Dendritic cell treated with granulocyte-macrophage colony-stimulating factor and Interleukin-4, amounts not matched to agents 40 ng/mL and 50 ng/mL, for 4 days (primary cell): ENCODE data around the gene DGKK.
"Not testable (repeated sequence)": the region's sequence is repeated elsewhere in the genome, so short reads cannot be mapped to it uniquely, and the experiment has no call there.

Experiments used
- H3K27ac Mint-ChIP-seq: one replicate; pipeline ENCODE4 v1.8.0; 2022; ENCODE audit warnings: mild to moderate bottlenecking, mixed read lengths
- H3K27me3 Mint-ChIP-seq: one replicate; pipeline ENCODE4 v1.8.0; 2022; ENCODE audit warnings: mild to moderate bottlenecking, mixed read lengths
- H3K36me3 Mint-ChIP-seq: one replicate; pipeline ENCODE4 v1.8.0; 2022; ENCODE audit warnings: low read depth, mixed read lengths
- H3K4me1 Mint-ChIP-seq: one replicate; pipeline ENCODE4 v1.8.0; 2022; ENCODE audit warnings: low read depth, mixed read lengths
- H3K4me3 Mint-ChIP-seq: one replicate; pipeline ENCODE4 v1.8.0; 2022; ENCODE audit warnings: mild to moderate bottlenecking, moderate library complexity, mixed read lengths
- H3K9me3 Mint-ChIP-seq: one replicate; pipeline ENCODE4 v1.8.0; 2022; ENCODE audit warnings: mixed read lengths
- intact Hi-C: fragments of 100-400 bp; cut with micrococcal nuclease; formaldehyde crosslinking; loops from one replicate; pipeline ENCODE4 v1.15.0; 2022

Gene DGKK

DNA sequence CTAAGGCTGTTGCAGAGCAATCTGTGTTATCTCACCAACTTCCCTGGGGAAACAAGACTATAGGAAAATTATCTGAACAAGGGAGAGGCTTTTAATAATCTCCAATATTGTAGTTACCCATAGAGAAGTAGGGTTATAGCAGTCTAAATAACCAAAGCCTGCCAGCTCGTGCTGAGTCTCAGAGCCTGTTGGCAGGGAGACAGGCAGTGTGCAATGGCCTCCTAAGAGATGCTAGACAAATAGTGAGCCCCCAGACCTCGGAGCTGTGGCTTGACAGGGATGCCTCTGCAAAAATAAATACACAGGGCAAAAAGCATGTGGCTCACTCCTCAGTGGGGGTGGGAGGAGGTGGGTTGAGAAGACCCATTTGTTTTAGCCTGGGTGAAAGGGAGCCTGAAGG is 76.7 kb downstream of the DGKK start:
- Mint-ChIP-seq H3K4me1 (no peaks in the 10 kb centered on the region), H3K27me3 (peaks cover 3% of the 10 kb centered on the region), H3K27ac (no peak overlapping the region), H3K36me3 (no peaks in the 10 kb centered on the region), H3K9me3 (no peaks in the 10 kb centered on the region), H3K4me3 (no peak overlapping the region)
- intact Hi-C loops, result no loop called here

- Mint-ChIP-seq H3K4me1 (no peaks in the 10 kb centered on the region), H3K4me3 (no peak overlapping the region), H3K36me3 (no peaks in the 10 kb centered on the region), H3K27me3 (peaks cover 3% of the 10 kb centered on the region), H3K27ac (no peak overlapping the region), H3K9me3 (no peaks in the 10 kb centered on the region)
- intact Hi-C loops, result no loop called here
Observed at GRCh38 chrX:50386520-50386919, 84.1 kb downstream of the DGKK start.

DNA sequence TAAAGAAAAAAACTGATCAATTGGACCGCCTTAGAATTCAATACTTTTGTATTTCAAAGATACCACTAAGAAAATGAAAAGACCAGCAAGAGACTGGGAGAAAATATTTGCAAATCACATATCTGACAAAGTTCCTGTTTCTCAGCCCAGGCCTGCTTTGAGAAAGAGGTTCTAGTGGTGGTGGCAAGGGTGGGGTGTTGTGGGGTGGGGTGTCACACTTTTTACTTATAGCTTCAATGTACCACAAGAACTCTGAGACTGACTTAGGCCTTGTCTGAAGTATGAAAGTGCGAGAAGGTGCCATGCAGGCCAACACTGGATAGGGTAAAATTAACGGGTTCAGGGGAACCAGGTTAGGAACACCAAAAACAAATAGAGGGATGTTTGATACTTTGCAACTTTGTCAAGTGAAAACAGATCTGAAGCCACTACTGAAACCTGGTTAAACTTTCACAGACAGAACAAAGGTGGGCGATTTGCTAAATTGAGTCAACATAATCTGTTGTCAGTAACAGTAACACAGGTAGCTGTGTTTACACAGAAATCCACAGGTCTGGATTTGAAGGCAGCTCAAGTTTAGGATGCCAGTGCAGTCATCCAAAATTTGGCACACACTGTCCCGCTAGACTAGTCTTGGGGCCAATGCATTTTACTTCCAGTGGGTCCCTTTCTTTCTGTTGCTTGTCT is 88.8 kb downstream of the DGKK start:
- H3K27me3 Mint-ChIP-seq, result no peaks in the 10 kb centered on the region
- H3K4me1 Mint-ChIP-seq, result no peaks in the 10 kb centered on the region
- H3K27ac Mint-ChIP-seq, result no peak overlapping the region
- H3K36me3 Mint-ChIP-seq, result no peaks in the 10 kb centered on the region
- intact Hi-C loops, result no loop called here
- no peaks in the 10 kb centered on the region for H3K9me3 Mint-ChIP-seq
- H3K4me3 Mint-ChIP-seq, result no peak overlapping the region

DNA sequence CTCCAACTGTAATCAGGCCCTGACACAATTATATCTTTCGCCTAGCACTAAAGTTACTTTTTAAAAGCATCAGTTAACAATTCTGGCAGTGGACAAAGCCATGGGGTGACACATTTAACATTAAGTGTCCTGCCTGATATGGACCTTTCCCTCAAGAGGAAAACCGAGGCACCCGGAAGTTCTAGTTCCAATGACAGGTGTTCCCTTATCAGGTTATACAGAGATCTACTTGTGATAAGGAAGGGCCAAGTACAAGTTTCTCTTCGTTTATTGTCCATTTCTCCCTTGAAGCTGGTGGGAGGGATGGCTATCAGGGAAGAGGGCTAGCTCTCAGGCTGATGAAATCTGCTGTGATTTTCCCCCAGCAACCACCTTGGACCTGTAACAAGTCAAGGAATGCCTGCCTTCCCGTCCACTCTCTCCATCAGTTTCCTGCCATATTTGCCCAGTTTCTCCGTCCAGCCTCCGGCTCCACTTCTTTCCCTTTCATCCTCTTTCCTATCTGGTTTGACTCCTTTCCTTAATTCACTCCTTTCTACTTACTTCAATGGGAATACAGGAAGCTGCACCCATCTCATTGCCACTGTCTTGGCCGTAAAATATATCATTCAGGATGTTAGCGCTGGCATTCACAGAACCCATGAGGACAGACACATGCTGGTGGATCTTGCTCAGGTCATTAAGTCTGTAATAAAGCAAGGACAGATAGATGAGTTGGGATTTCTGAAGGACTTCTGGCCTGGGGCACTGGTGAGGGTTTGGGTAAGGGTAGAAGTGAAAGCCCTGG is 95.0 kb downstream of the DGKK start:
- Mint-ChIP-seq H3K4me1 (peaks cover 5% of the 10 kb centered on the region), H3K27ac (no peak overlapping the region), H3K36me3 (no peaks in the 10 kb centered on the region), H3K27me3 (no peaks in the 10 kb centered on the region), H3K4me3 (no peak overlapping the region), H3K9me3 (no peaks in the 10 kb centered on the region)
- intact Hi-C loops, result no loop called here

DNA sequence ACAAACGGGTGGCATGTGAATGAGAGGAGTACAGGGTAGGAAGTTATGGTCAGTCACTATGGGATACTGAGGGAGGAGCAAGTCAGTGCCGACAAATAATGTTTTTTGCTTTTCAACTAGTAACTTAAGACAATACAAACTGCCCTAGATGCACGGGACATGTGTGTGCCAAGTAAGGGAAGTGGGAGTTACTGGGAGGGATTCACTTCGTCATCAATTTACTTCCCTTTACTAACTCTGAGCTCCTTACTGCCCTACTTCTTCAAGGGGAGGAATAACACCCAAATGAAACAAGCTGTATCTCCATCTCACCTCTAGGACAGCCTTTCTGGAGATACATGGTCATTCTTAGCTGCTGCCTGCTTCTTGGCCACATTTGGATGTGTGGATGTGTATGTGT is 97.7 kb downstream of the DGKK start:
- Mint-ChIP-seq H3K4me3 (no peak overlapping the region), H3K9me3 (no peaks in the 10 kb centered on the region), H3K27me3 (no peaks in the 10 kb centered on the region), H3K27ac (no peak overlapping the region), H3K36me3 (no peaks in the 10 kb centered on the region), H3K4me1 (peaks cover 10% of the 10 kb centered on the region)
- intact Hi-C loops, result no loop called here

DNA sequence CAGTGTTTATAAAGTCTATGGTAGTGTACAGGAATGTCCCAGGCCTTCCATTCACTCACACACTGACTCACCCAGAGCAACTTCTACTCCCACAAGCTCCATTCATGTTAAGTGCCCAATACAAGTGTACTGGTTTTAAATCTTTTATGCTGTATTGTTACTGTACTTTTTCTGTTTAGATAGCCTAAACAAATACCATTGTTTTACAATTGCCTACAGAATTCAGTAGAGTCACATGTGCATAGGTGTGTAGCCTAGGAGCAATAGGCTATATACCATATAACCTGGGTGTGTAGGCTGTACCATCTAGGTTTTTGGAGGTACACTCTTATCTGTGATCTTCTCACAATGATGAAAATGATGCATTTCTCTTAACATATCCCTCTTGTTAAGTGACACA is 126.7 kb downstream of the DGKK start:
- intact Hi-C loops, result no loop called here

GRCh38 chrX:50333308-50333707 is 137.3 kb downstream of the DGKK start:
- Mint-ChIP-seq H3K27ac (no peak overlapping the region), H3K4me3 (no peak overlapping the region), H3K9me3 (peaks cover 10% of the 10 kb centered on the region), H3K36me3 (no peaks in the 10 kb centered on the region), H3K27me3 (no peaks in the 10 kb centered on the region), H3K4me1 (no peaks in the 10 kb centered on the region)
- intact Hi-C loops, result no loop called here

More for the DNA sequence above, 126.7 kb downstream of the DGKK start:
- Mint-ChIP-seq H3K36me3 (no peaks in the 10 kb centered on the region), H3K9me3 (no peaks in the 10 kb centered on the region), H3K27me3 (no peaks in the 10 kb centered on the region), H3K4me1 (no peaks in the 10 kb centered on the region), H3K4me3 (no peak overlapping the region), H3K27ac (no peak overlapping the region)

GRCh38 chrX:50332668-50333067 is 138.0 kb downstream of the DGKK start:
- H3K27me3 Mint-ChIP-seq, H3K36me3 Mint-ChIP-seq, H3K4me3 Mint-ChIP-seq, H3K9me3 Mint-ChIP-seq, H3K4me1 Mint-ChIP-seq, H3K27ac Mint-ChIP-seq, intact Hi-C loops: not testable (repeated sequence)

GRCh38 chrX:50327235-50327634 is 143.4 kb downstream of the DGKK start:
- intact Hi-C loops, result no loop called here
- no peaks in the 10 kb centered on the region for H3K4me1 Mint-ChIP-seq
- no peaks in the 10 kb centered on the region for H3K9me3 Mint-ChIP-seq
- H3K27ac Mint-ChIP-seq, result no peak overlapping the region
- H3K27me3 Mint-ChIP-seq, result no peaks in the 10 kb centered on the region
- no peaks in the 10 kb centered on the region for H3K36me3 Mint-ChIP-seq
- H3K4me3 Mint-ChIP-seq, result no peak overlapping the region
